Measurements from ENCODE around the gene LRP6.

- TF ChIP-seq CTCF (IDR thresholded peaks at IDR 0.05) (no peak), POLR2AphosphoS5 (IDR thresholded peaks at IDR 0.05; ENCODE audit: low read depth, low read length) (no peak)
Measured at GRCh38 chr12:12171991-12172511, 94.8 kb downstream of the LRP6 start.

Measured in Panc1 (cell line).